CD4-positive, alpha-beta memory T cell (primary cell): ENCODE results near the gene CDH13. TPM values are rescaled to one million over a fixed set of nuclear protein-coding genes. Genes with fewer than 3 reads are reported as not detected.

Source experiments
- CTCF ChIA-PET: fragments of 350-600 bp; sonication (Branson Sonifier 250); formaldehyde crosslinking; loops from one replicate; lab custom pipeline; 2021; ENCODE audit warnings: inconsistent platforms; ENCODE audit not compliant: partially characterized antibody; lab: Charles Lee
- POLR2A ChIA-PET: fragments of 350-600 bp; sonication (Branson Sonifier 250); formaldehyde crosslinking; loops from one replicate; lab custom pipeline; 2021; ENCODE audit not compliant: partially characterized antibody; lab: Charles Lee
- DNase-seq, 5 donors: peaks; one replicate each; pipeline versions ENCODE4 v3.0.0 to v3.0.0-alpha.2; 2020 to 2022; ENCODE audit warnings: mixed read lengths in 1 of 5
- H3K27ac ChIP-seq: one replicate; pipeline ENCODE4 v1.7.0; 2013; ENCODE audit warnings: low read depth, low read length
- H3K27me3 ChIP-seq: 2 replicates; pipeline ENCODE4 v1.7.0; 2013; ENCODE audit warnings: mild to moderate bottlenecking, low read length, moderate library complexity; ENCODE audit not compliant: insufficient read depth
- H3K36me3 ChIP-seq: 2 replicates; pipeline ENCODE4 v1.7.0; 2013; ENCODE audit warnings: mild to moderate bottlenecking, low read length, moderate library complexity; ENCODE audit not compliant: insufficient read depth
- H3K4me1 ChIP-seq: 2 replicates; pipeline ENCODE4 v1.7.0; 2013; ENCODE audit warnings: mild to moderate bottlenecking, low read length, moderate library complexity; ENCODE audit not compliant: insufficient read depth
- H3K4me3 ChIP-seq, 2 donors: one replicate each; pipeline ENCODE4 v1.7.0; 2013; ENCODE audit warnings: low read length in 2 of 2, mild to moderate bottlenecking in 1 of 2
- H3K9me3 ChIP-seq, 2 donors: one replicate each; pipeline ENCODE4 v1.7.0; 2013; ENCODE audit warnings: low read length in 2 of 2, control low read depth in 1 of 2; ENCODE audit not compliant: control insufficient read depth in 1 of 2
- H3K27ac Mint-ChIP-seq, 7 donors: one replicate each; pipeline ENCODE4 v1.8.0; 2020 to 2021; ENCODE audit warnings: mixed read lengths in 7 of 7, mild to moderate bottlenecking in 6 of 7, inconsistent platforms in 3 of 7, moderate library complexity in 3 of 7
- H3K27me3 Mint-ChIP-seq, 2 donors: one replicate each; pipeline ENCODE4 v1.8.0; 2020 to 2021; ENCODE audit warnings: mixed read lengths in 2 of 2
- H3K36me3 Mint-ChIP-seq, 2 donors: one replicate each; pipeline ENCODE4 v1.8.0; 2020 to 2021; ENCODE audit warnings: mixed read lengths in 2 of 2, inconsistent platforms in 1 of 2, mild to moderate bottlenecking in 1 of 2
- H3K4me1 Mint-ChIP-seq, 4 donors: one replicate each; pipeline ENCODE4 v1.8.0; 2020 to 2021; ENCODE audit warnings: mixed read lengths in 4 of 4, mild to moderate bottlenecking in 1 of 4
- H3K4me3 Mint-ChIP-seq, 8 donors: one replicate each; pipeline ENCODE4 v1.8.0; 2020 to 2021; ENCODE audit warnings: mixed read lengths in 8 of 8, mild to moderate bottlenecking in 7 of 8, moderate library complexity in 6 of 8, inconsistent platforms in 3 of 8
- H3K9me3 Mint-ChIP-seq, 8 donors: one replicate each; pipeline ENCODE4 v1.8.0; 2020 to 2021; ENCODE audit warnings: mixed read lengths in 8 of 8, mild to moderate bottlenecking in 5 of 8, inconsistent platforms in 3 of 8, moderate library complexity in 1 of 8
- intact Hi-C: fragments of 100-400 bp; cut with micrococcal nuclease; formaldehyde crosslinking; loops from one replicate; pipeline ENCODE4 v1.15.1; 2023
- polyA plus RNA-seq, 2 donors: library from polyadenylated mRNA; unstranded; fragments of 300-500 nt; fragmentation: Illumina TruSeq; gene quantifications; one replicate each; pipeline ENCODE4 v1.2.3, GENCODE V29; 2021
- total RNA-seq, 2 experiments: library from RNA; stranded (reverse); gene quantifications; one replicate each; pipeline ENCODE4 v1.2.3, GENCODE V29; 2021

The CDH13 gene
- total and polyA plus RNA-seq, 4 experiments from 2014 or later = not detected

DNA sequence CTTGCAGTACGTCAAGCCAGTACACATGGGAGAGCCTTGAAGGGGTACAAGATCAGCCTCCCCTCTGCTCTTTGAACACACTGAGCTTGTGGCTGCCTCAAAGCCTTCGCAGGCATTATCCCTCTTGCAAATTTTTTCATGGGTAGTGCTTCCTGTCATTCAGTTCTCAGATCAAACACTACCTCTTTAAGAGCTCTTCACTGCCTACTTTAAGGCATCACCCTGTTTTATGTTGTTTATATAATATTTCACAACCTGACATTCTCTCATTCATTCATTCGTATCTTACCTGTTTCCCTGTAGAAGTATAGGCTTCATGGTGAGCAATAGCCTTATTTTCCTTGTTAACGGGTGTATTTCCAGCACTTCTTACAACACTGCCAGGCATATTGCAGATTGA lies 269.1 kb downstream of the CDH13 start:
- H3K27me3 ChIP-seq = no peaks in the 10 kb centered on the region
- no peaks in the 10 kb centered on the region for H3K4me1 ChIP-seq
- H3K9me3 ChIP-seq = no peaks in the 10 kb centered on the region
- no peak overlapping the region for H3K4me3 ChIP-seq
- no peak overlapping the region for H3K4me3 Mint-ChIP-seq
- POLR2A ChIA-PET = no interaction called here
- no peak overlapping the region for H3K27ac ChIP-seq
- no peaks in the 10 kb centered on the region for H3K4me1 Mint-ChIP-seq
- CTCF ChIA-PET = no interaction called here
- peaks cover 0 to 3% of the 10 kb centered on the region in 2 donors for H3K27me3 Mint-ChIP-seq
- no peaks in the 10 kb centered on the region for H3K36me3 ChIP-seq
- no peaks in the 10 kb centered on the region for H3K36me3 Mint-ChIP-seq
- no peak overlapping the region for H3K27ac Mint-ChIP-seq
- DNase-seq = no peak
- intact Hi-C loops = no loop called here
- peaks cover 0 to 1% (median 0%) of the 10 kb centered on the region in 8 donors for H3K9me3 Mint-ChIP-seq

DNA sequence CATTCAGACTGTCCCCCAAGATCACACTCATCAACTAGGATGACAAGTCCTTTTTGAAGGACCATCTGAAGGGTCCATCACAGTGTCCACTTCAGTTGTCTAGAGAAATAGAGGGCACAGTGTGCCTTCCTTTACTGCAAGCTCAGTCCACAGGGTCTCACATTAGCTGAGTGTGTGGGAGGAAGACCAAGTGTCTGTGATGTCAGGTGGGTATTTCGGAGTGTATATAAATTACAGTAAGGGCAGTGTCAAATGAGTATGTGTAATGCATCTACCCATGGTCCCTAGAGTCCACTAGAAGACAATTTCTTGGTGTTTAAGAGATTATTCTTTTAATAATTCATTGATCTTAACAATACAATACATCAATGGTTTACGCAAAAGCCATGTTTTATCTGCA lies 272.2 kb downstream of the CDH13 start:
- Histone ChIP-seq H3K36me3 (no peaks in the 10 kb centered on the region), H3K27ac (no peak overlapping the region), H3K4me1 (no peaks in the 10 kb centered on the region), H3K4me3 (no peak overlapping the region), H3K9me3 (no peaks in the 10 kb centered on the region), H3K27me3 (no peaks in the 10 kb centered on the region)
- Mint-ChIP-seq H3K27ac (no peak overlapping the region), H3K36me3 (no peaks in the 10 kb centered on the region), H3K4me3 (no peak overlapping the region), H3K9me3 (peaks cover 0 to 4% (median 0%) of the 10 kb centered on the region in 8 donors), H3K27me3 (peaks cover 0 to 2% of the 10 kb centered on the region in 2 donors), H3K4me1 (no peaks in the 10 kb centered on the region)
- intact Hi-C loops = no loop called here
- no peak for DNase-seq
- POLR2A ChIA-PET = no interaction called here
- CTCF ChIA-PET = no interaction called here

DNA sequence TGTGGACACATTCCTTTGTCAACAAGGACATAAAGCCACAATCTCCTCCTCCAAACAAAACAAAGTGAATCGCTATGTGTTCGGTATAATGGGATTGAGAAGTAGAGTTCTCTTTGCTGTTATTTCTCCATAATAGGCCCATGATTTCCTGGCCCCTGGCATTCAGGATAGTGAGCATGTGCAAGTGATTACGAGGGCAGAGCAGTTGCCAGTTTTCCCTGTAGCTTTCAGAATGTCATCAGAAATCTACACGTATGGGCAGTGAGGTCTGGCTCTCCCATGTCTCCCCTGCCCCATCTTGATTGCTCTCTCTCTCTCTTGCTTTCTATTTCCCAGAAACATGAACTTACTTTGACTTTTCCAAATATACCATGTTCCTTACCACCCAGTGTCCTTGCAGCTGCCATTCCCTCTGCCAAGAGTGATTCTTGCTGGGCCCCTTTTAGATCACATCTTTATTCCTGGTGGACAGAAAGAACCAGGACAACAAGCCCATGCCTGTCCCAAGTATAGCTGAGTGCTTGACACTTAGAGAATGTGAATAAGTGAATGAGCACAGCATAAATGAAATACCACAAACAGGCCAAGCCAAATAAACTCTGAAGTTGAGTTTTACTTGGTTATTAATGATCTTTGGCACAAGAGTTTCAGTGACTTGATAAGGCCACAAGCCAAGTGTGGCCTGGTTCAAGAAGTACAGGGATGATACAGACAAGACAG lies 273.1 kb downstream of the CDH13 start:
- Mint-ChIP-seq H3K4me3 (no peak overlapping the region), H3K27me3 (peaks cover 0 to 2% of the 10 kb centered on the region in 2 donors), H3K27ac (no peak overlapping the region), H3K36me3 (no peaks in the 10 kb centered on the region), H3K9me3 (peaks cover 0 to 4% (median 0%) of the 10 kb centered on the region in 8 donors), H3K4me1 (no peaks in the 10 kb centered on the region)
- intact Hi-C loops = no loop called here
- Histone ChIP-seq H3K27me3 (no peaks in the 10 kb centered on the region), H3K9me3 (no peaks in the 10 kb centered on the region), H3K4me3 (no peak overlapping the region), H3K27ac (no peak overlapping the region), H3K36me3 (no peaks in the 10 kb centered on the region), H3K4me1 (no peaks in the 10 kb centered on the region)
- POLR2A ChIA-PET = no interaction called here
- CTCF ChIA-PET = no interaction called here
- no peak for DNase-seq

DNA sequence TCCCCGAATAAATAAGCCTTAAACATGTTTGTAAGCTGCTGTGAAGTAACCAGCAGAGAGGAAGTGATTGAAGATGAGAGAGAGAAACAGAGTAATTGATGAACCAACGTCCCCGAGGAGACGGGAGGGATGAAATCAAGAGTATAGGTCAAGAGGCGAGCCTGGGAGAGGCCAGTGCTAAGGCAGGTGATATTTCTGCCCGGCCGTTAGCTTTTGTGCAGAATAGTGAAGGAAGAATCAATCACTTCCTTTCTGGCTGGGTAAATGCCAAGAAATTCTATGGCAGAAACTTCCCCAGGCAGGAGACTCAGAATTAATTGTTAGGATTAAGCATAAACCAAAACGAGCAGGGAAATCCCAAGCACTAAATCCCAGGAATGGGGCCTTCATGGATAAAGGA lies 273.8 kb downstream of the CDH13 start:
- H3K4me3 ChIP-seq = no peak overlapping the region
- H3K27me3 ChIP-seq = no peaks in the 10 kb centered on the region
- Mint-ChIP-seq H3K27me3 (no peaks in the 10 kb centered on the region), H3K36me3 (no peaks in the 10 kb centered on the region), H3K27ac (no peak overlapping the region), H3K4me3 (no peak overlapping the region), H3K9me3 (peaks cover 0 to 4% (median 0%) of the 10 kb centered on the region in 8 donors), H3K4me1 (no peaks in the 10 kb centered on the region)
- no peaks in the 10 kb centered on the region for H3K4me1 ChIP-seq
- intact Hi-C loops = no loop called here
- DNase-seq = no peak
- H3K27ac ChIP-seq = no peak overlapping the region
- no peaks in the 10 kb centered on the region for H3K36me3 ChIP-seq
- ChIA-PET CTCF (no interaction called here), POLR2A (no interaction called here)
- H3K9me3 ChIP-seq = no peaks in the 10 kb centered on the region

DNA sequence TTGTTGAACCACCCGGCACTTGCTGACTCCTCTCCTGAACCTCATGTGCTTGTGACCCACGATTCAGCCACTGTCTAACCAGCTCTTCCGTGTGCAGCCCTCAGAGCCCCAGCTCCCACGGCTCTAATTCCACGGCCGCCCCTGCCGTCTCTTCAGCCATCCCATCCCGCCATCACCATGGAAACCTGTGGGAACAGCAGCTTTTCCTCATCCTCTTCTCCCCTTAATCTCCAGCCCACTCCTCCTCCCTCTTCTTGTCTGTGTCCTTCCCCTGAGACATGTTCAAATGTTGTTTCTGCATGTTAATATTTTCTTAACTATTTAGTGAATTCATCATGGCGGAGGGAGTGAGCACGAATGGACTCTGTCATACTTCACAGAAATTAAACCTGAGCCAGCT lies 285.2 kb downstream of the CDH13 start:
- no peaks in the 10 kb centered on the region for H3K36me3 Mint-ChIP-seq
- peaks cover 0 to 3% (median 1%) of the 10 kb centered on the region in 4 donors for H3K4me1 Mint-ChIP-seq
- no peaks in the 10 kb centered on the region for H3K27me3 ChIP-seq
- ChIA-PET CTCF (no interaction called here), POLR2A (no interaction called here)
- no peak for DNase-seq
- no peak overlapping the region for H3K4me3 ChIP-seq
- peaks cover 0 to 8% (median 0%) of the 10 kb centered on the region in 8 donors for H3K9me3 Mint-ChIP-seq
- H3K4me3 Mint-ChIP-seq = no peak overlapping the region
- H3K36me3 ChIP-seq = no peaks in the 10 kb centered on the region
- no peaks in the 10 kb centered on the region for H3K9me3 ChIP-seq
- no peak overlapping the region for H3K27ac ChIP-seq
- H3K4me1 ChIP-seq = no peaks in the 10 kb centered on the region
- intact Hi-C loops = no loop called here
- no peak overlapping the region for H3K27ac Mint-ChIP-seq
- H3K27me3 Mint-ChIP-seq = peaks cover 9 to 12% of the 10 kb centered on the region in 2 donors

DNA sequence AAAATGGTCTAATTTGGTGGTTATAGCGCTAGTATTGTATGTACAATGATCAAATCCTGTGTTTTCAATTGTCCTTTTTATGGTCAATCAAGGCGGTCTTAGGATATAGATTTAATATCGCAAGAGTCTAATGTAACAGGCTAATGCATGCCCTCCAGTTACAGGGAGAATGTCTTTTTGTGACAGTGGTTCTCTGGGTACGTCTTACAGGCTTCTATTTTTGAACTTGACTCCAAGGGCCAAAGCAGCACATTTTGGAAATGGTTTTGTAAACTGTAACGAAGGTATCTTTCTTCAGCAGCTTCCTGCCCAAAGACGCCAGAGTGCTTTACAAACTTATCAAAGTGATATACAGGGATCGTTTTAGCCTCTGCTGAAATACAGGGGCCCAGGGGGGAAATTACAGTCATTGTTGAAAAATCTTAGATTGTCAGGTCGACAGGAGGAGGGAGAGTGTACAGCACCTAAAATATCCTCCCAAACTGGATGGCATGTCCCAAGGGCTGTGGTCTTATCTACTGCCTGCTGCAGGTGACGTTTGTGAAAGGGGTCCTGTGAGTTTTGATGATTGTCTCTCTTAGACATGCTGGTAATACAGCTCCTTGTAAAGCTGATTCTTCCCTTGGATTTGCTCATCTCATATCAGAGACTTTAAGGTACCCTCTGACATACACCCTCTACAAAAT lies 288.5 kb downstream of the CDH13 start:
- no peak for DNase-seq
- peaks cover 7 to 16% of the 10 kb centered on the region in 2 donors for H3K27me3 Mint-ChIP-seq
- H3K9me3 Mint-ChIP-seq = peaks cover 0 to 8% (median under 1%) of the 10 kb centered on the region in 8 donors
- Histone ChIP-seq H3K4me1 (no peaks in the 10 kb centered on the region), H3K4me3 (no peak overlapping the region), H3K9me3 (no peaks in the 10 kb centered on the region), H3K36me3 (no peaks in the 10 kb centered on the region), H3K27ac (no peak overlapping the region), H3K27me3 (no peaks in the 10 kb centered on the region)
- peaks cover 0 to 6% (median 2%) of the 10 kb centered on the region in 4 donors for H3K4me1 Mint-ChIP-seq
- no peaks in the 10 kb centered on the region for H3K36me3 Mint-ChIP-seq
- H3K27ac Mint-ChIP-seq = no peak overlapping the region
- POLR2A ChIA-PET = no interaction called here
- intact Hi-C loops = no loop called here
- CTCF ChIA-PET = no interaction called here
- H3K4me3 Mint-ChIP-seq = no peak overlapping the region

DNA sequence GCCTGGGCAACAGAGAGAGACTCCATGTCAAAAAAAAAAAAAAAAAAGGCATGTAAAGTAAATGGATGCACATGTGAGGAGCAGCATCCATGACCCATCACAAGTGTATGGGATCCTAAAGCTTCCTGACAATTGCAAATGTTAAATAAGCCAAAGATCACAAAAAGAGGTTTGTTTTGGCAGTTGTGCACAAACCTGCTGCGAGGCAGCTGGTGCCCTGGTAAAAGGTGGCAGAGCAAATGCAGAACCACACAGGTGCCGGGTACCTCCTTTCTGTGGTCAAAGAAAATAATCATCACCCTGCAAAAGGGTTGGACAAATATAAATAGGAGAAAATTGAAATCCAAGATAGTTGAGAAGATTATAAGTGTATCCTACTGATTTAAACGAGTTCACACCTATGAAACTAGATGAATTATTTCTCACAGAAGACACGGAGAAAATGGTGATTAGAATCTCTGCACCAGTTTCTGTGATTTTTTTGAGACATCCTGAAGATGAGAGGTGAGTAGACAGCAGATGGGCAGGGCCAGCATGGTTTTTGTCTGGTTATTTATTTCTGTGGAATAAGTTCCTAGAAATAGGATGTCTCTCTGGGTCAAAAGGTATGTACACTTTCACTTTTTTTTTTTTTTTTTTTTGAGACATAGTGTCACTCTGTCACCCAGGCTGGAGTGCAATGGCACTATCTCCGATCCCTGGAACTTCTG lies 291.3 kb downstream of the CDH13 start:
- Histone ChIP-seq H3K9me3 (no peaks in the 10 kb centered on the region), H3K27ac (no peak overlapping the region), H3K4me3 (no peak overlapping the region), H3K36me3 (no peaks in the 10 kb centered on the region), H3K27me3 (no peaks in the 10 kb centered on the region), H3K4me1 (no peaks in the 10 kb centered on the region)
- POLR2A ChIA-PET = no interaction called here
- Mint-ChIP-seq H3K4me1 (peaks cover 0 to 6% (median under 1%) of the 10 kb centered on the region in 4 donors), H3K27ac (no peak overlapping the region), H3K36me3 (no peaks in the 10 kb centered on the region), H3K4me3 (no peak overlapping the region), H3K27me3 (peaks cover 4 to 13% of the 10 kb centered on the region in 2 donors), H3K9me3 (peaks cover 0 to 8% (median 5%) of the 10 kb centered on the region in 8 donors)
- no peak for DNase-seq
- intact Hi-C loops = no loop called here
- CTCF ChIA-PET = no interaction called here
